Body of pancreas (tissue), 4 donors: ENCODE data around the gene NEURL1. TPM values are rescaled to one million over a fixed set of nuclear protein-coding genes. Genes with fewer than 3 reads are reported as not detected.

Experiments
- ATAC-seq: fragments of 150-250 bp; one replicate; pipeline ENCODE4 v1.9.1; 2016
- DNase-seq, 4 donors: peaks; one replicate each; pipeline ENCODE4 v3.0.0-alpha.2; 2019
- H3K27ac ChIP-seq, 4 donors: fragments of 200-600 bp; sonication (generic); 1 replicate in 3 of 4; 2 replicates in 1 of 4; pipeline versions ENCODE4 v1.5.1 to v1.6.1; 2016 to 2019; ENCODE audit warnings: mild to moderate bottlenecking in 1 of 4, mixed read lengths in 1 of 4, moderate library complexity in 1 of 4
- H3K27me3 ChIP-seq, 2 donors: fragments of 200-600 bp; sonication (generic); one replicate each; pipeline ENCODE4 v1.6.0; 2016; ENCODE audit warnings: mild to moderate bottlenecking in 1 of 2
- H3K36me3 ChIP-seq, 2 donors: fragments of 200-600 bp; sonication (generic); replicated peaks in 1 of 2; 2 replicates each; pipeline ENCODE4 v1.5.1; 2016; ENCODE audit warnings: low read depth in 2 of 2; ENCODE audit not compliant: insufficient read depth in 1 of 2
- H3K4me1 ChIP-seq: fragments of 200-600 bp; sonication (generic); one replicate; pipeline ENCODE4 v1.6.0; 2016
- H3K4me3 ChIP-seq, 2 donors: fragments of 200-600 bp; sonication (generic); 1 replicate in 1 of 2; 2 replicates in 1 of 2; pipeline ENCODE4 v1.5.1; 2016 to 2019
- H3K9me3 ChIP-seq, 3 donors: fragments of 200-600 bp; sonication (generic); 1 replicate in 2 of 3; 2 replicates in 1 of 3; pipeline ENCODE4 v1.5.1; 2016
- POLR2A ChIP-seq, 3 donors: fragments of 450-650 bp; IDR thresholded peaks; one replicate each; pipeline ENCODE4 v1.6.1; 2016; ENCODE audit warnings: antibody characterized with exemption in 3 of 3, mild to moderate bottlenecking in 2 of 3
- WGBS, 2 donors: methylation state at CpG; one replicate each; pipeline ENCODE4 v1.1.5; 2017; 5-methylcytosine and 5-hydroxymethylcytosine counted together
- intact Hi-C: fragments of 100-400 bp; cut with DNase I; formaldehyde crosslinking; loops from one replicate; pipeline ENCODE4 v1.15.1; 2023
- total RNA-seq, 2 donors: library from RNA; depleted of rRNA; stranded (reverse); fragments of >200 nt; gene quantifications; one replicate each; pipeline ENCODE4 v1.1.0, GENCODE V29; 2016
- TF ChIP-seq, protein P1 (sequence below), 7 experiments: fragments of 450-650 bp in 4 of 7; fragments of 200-600 bp in 3 of 7; sonication (generic) in 3 of 7; IDR thresholded peaks; one replicate each; pipeline ENCODE4 v1.5.1; 2016 to 2019; ENCODE audit warnings: antibody characterized with exemption in 7 of 7

NEURL1 gene
- total RNA-seq, 2 donors from 2014 or later: 25.1 to 25.7 TPM

DNA sequence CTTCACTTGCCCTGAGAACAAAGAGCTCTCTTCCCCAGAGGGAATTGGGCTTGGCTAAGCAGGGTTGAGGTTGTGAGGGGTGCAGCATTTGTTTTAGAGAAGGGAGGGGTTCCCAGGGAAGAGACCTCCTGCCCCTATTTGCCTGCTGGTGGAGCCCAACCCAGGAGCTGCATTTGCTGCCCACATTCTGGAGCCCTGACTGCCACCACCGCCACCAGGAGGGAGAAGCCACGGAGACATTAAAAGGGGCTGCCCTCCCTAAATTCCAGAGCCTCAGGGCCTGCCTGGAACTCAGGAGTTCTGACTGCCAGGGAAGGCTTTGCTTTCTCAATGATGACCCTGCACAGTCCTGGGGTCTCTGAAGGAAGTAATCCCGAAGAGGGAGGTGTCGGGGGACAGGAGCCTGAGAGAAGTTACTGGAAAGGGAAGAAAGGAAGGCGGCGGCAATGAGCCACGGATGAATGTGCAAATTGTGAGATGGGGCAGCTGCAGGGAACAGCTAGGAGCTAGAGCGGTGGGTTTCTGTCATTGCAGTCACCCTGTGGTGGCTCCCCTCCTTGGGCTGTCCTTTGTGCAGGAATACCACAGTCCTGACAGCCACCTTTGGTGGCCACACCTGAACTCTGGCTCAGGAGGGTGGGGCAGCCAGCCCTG is 51.3 kb downstream of the NEURL1 start:
- intact Hi-C loops: no loop called here
- peak overlapping the region; percentile 53 to 78 (median 70) for H3K27ac ChIP-seq
- no peaks in the 10 kb centered on the region for H3K27me3 ChIP-seq
- peaks cover 78% of the 10 kb centered on the region for H3K4me1 ChIP-seq
- no peaks in the 10 kb centered on the region for H3K36me3 ChIP-seq
- DNase-seq (no peak), ATAC-seq (no peak)
- no peaks in the 10 kb centered on the region for H3K9me3 ChIP-seq
- TF ChIP-seq, protein P1, sequence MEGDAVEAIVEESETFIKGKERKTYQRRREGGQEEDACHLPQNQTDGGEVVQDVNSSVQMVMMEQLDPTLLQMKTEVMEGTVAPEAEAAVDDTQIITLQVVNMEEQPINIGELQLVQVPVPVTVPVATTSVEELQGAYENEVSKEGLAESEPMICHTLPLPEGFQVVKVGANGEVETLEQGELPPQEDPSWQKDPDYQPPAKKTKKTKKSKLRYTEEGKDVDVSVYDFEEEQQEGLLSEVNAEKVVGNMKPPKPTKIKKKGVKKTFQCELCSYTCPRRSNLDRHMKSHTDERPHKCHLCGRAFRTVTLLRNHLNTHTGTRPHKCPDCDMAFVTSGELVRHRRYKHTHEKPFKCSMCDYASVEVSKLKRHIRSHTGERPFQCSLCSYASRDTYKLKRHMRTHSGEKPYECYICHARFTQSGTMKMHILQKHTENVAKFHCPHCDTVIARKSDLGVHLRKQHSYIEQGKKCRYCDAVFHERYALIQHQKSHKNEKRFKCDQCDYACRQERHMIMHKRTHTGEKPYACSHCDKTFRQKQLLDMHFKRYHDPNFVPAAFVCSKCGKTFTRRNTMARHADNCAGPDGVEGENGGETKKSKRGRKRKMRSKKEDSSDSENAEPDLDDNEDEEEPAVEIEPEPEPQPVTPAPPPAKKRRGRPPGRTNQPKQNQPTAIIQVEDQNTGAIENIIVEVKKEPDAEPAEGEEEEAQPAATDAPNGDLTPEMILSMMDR (IDR thresholded peaks at IDR 0.05): no peak
- TF ChIP-seq POLR2A (IDR thresholded peaks at IDR 0.05): no peak
- WGBS, 2 donors: 85 to 90% methylated on average over 6 to 8 of the region's 8 CpGs
- H3K4me3 ChIP-seq: no peak overlapping the region

DNA sequence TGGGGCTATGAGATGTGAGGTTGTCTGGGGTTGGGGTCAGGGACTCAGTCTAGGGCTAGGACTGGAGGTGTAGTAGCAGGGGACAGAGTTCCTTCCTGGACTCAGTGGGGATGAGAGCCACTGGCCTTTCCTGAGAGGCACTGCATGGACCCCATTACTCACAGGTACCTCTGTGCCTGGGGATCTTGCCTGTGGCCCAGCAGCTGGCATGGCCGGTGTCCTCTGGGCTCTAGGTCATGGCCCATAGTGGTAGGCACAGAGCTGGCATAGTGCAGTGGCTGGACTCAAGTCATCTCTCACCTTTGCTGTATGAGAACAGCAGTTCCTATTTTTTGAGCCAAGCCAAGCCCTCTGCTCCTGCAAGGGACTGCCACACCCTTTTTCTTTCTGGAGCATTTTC is 51.9 kb downstream of the NEURL1 start:
- WGBS, 2 donors: 64% methylated on average over 1 of the region's 1 CpG; no CpG with 5 or more reads in 1 of the 2 donors
- H3K36me3 ChIP-seq: no peaks in the 10 kb centered on the region
- H3K4me1 ChIP-seq: peaks cover 84% of the 10 kb centered on the region
- intact Hi-C loops: no loop called here
- no peak for TF ChIP-seq POLR2A (IDR thresholded peaks at IDR 0.05)
- TF ChIP-seq, protein P1 (IDR thresholded peaks at IDR 0.05): no peak
- ATAC-seq (peak; percentile 13), DNase-seq (peak in 1 of 4 donors; percentile 33)
- H3K27ac ChIP-seq: peak overlapping the region; percentile 53 to 78 (median 70)
- H3K27me3 ChIP-seq: no peaks in the 10 kb centered on the region
- no peak overlapping the region for H3K4me3 ChIP-seq
- H3K9me3 ChIP-seq: no peaks in the 10 kb centered on the region

DNA sequence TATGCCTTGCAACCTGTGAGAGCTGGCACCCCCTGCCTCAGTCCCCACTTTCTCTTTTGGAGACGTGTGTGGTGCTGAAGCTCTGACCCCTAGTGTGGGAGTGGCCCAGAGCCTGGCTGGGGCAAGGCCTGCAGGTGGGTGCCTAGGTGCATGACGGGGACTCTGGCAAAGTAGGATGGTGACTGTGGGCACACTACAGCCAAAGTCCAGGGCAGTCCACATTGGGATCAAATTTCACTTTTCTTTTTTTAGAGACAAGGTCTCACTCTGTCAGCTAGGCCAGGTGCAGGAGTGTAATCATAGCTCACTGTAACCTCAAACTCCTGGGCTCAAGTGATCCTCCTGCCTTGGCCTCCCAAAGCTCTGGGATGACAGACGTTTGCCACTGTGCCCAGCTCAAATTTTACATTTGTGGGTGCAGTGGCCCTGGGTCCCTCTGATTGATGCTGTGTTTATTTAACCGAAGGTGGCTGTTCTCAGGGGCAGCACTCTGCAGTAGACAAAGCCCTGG is 52.3 kb downstream of the NEURL1 start:
- Histone ChIP-seq H3K36me3 (no peaks in the 10 kb centered on the region), H3K27ac (peak overlapping the region; percentile 53 to 78 (median 70)), H3K9me3 (no peaks in the 10 kb centered on the region), H3K4me3 (no peak overlapping the region), H3K4me1 (peaks cover 84% of the 10 kb centered on the region), H3K27me3 (no peaks in the 10 kb centered on the region)
- intact Hi-C loops: no loop called here
- no peak for TF ChIP-seq POLR2A (IDR thresholded peaks at IDR 0.05)
- TF ChIP-seq, protein P1 (IDR thresholded peaks at IDR 0.05): no peak
- DNase-seq (peak; percentile 66 to 86 (median 82)), ATAC-seq (peak; percentile 66)
- 47 to 59% methylated on average over 4 of the region's 4 CpGs for WGBS, 2 donors

DNA sequence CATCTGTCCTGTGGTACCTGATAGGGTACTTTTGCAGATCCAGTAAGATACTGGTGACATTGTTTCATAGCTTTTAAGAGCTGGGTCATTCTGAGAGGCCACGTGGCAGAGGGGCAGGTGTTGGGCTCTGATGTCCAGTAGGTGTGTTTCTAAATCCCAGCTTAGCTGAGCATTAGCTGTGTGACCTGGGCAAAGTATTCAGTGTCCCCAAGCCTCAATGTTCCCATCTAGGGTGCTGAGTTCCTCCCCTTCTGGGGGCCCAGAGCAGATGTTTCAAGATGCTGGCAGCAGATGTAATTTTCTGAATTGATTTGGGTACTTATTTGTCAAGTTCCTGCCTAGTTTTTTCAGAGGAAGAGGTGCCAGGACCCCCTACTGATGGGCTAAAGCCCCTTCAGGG is 52.9 kb downstream of the NEURL1 start:
- 60 to 100% methylated on average over 1 of the region's 1 CpG for WGBS, 2 donors
- intact Hi-C loops: no loop called here
- H3K36me3 ChIP-seq: no peaks in the 10 kb centered on the region
- peaks cover 84% of the 10 kb centered on the region for H3K4me1 ChIP-seq
- H3K27me3 ChIP-seq: no peaks in the 10 kb centered on the region
- DNase-seq (peak in 1 of 4 donors; percentile 2), ATAC-seq (no peak)
- TF ChIP-seq POLR2A (IDR thresholded peaks at IDR 0.05): no peak
- TF ChIP-seq, protein P1 (IDR thresholded peaks at IDR 0.05): no peak
- H3K27ac ChIP-seq: peak overlapping the region in 3 of 4 donors; percentile 53 to 70 (median 69)
- H3K4me3 ChIP-seq: no peak overlapping the region
- no peaks in the 10 kb centered on the region for H3K9me3 ChIP-seq
